DND-41 (cell line): ENCODE measurements around the gene RPS16.
"Not testable (repeated sequence)": the region's sequence is repeated elsewhere in the genome, so short reads cannot be mapped to it uniquely, and the experiment has no call there.

Source experiments
- ATAC-seq: fragments of 200-7000 bp; cut with Tn5 transposase; 3 replicates; pipeline ENCODE4 v1.9.1; 2021; ENCODE audit warnings: low read depth; ENCODE audit not compliant: insufficient read depth
- DNase-seq: peaks from one replicate; pipeline ENCODE4 v3.0.0-alpha.2; 2020
- H2AFZ ChIP-seq: 2 replicates; pipeline ENCODE4 v1.6.0; 2012; ENCODE audit warnings: low read depth, low read length
- H3K27ac ChIP-seq: 2 replicates; pipeline ENCODE4 v1.5.1; 2012; ENCODE audit warnings: low read length, inconsistent platforms
- H3K27me3 ChIP-seq: fragments of 200-600 bp; sonication (generic); 2 replicates; pipeline ENCODE4 v1.6.0; 2012; ENCODE audit warnings: low read length, mild to moderate bottlenecking, inconsistent platforms; ENCODE audit not compliant: insufficient read depth, poor library complexity
- H3K36me3 ChIP-seq: 2 replicates; pipeline ENCODE4 v1.5.1; 2012; ENCODE audit warnings: low read length, inconsistent platforms; ENCODE audit not compliant: insufficient read depth
- H3K4me1 ChIP-seq: 2 replicates; pipeline ENCODE4 v1.5.1; 2012; ENCODE audit warnings: mild to moderate bottlenecking, low read length; ENCODE audit not compliant: insufficient read depth
- H3K4me2 ChIP-seq: 2 replicates; pipeline ENCODE4 v1.6.0; 2012; ENCODE audit warnings: mild to moderate bottlenecking, moderate library complexity, low read length, inconsistent platforms; ENCODE audit not compliant: insufficient read depth
- H3K4me3 ChIP-seq, 2 experiments: fragments of 200-600 bp in 1 of 2; shearing (Covaris generic) in 1 of 2; 2 replicates each; pipeline ENCODE4 v1.5.1; 2012 to 2016; ENCODE audit warnings: inconsistent platforms in 2 of 2, low read length in 2 of 2, mild to moderate bottlenecking in 2 of 2, low read depth in 1 of 2, moderate library complexity in 1 of 2
- H3K79me2 ChIP-seq: 2 replicates; pipeline ENCODE4 v1.6.0; 2012; ENCODE audit warnings: low read length, inconsistent platforms; ENCODE audit not compliant: insufficient read depth
- H3K9ac ChIP-seq: 2 replicates; pipeline ENCODE4 v1.6.0; 2012; ENCODE audit warnings: low read depth, mild to moderate bottlenecking, inconsistent platforms, low read length, moderate library complexity
- H3K9me3 ChIP-seq: 2 replicates; pipeline ENCODE4 v1.5.1; 2012; ENCODE audit warnings: low read length, moderate library complexity, mild to moderate bottlenecking, inconsistent platforms; ENCODE audit not compliant: insufficient read depth, severe bottlenecking
- H4K20me1 ChIP-seq: 2 replicates; pipeline ENCODE4 v1.6.0; 2012; ENCODE audit warnings: low read length; ENCODE audit not compliant: insufficient read depth
- EZH2 ChIP-seq: IDR thresholded peaks from 3 replicates; pipeline ENCODE4 v1.6.1; 2012; ENCODE audit warnings: borderline replicate concordance, low read depth, mild to moderate bottlenecking, moderate library complexity, low read length, inconsistent platforms; ENCODE audit not compliant: severe bottlenecking
- TF ChIP-seq, protein P1 (sequence below): IDR thresholded peaks from 2 replicates; pipeline ENCODE4 v1.5.1; 2012; ENCODE audit warnings: borderline replicate concordance, low read length, moderate library complexity, mild to moderate bottlenecking; ENCODE audit not compliant: poor library complexity, severe bottlenecking; ENCODE audit errors: extremely low read depth

Gene RPS16

DNA sequence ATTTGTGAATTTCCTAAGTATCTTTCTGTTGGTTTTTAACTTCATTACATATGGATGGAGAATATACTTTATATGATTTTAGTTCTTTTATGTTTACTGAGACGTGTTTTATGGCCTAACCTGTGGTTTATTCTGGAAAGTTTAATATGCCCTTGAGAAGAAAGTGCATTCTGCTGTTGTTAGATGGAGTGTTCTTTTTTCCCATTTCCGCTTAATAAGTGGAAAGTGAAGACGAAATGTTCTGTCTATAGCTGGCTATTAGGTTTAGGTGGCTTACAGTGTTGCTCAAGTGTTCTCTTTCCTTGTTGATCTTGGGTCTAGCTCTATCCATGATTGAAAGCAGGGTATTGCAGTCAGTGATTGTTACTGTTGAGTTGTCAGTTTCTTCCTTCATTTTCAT, 27.7 kb upstream of the RPS16 start:
- DNase-seq: no peak
- ATAC-seq: no peak

GRCh38 chr19:39451257-39451656, 15.5 kb upstream of the RPS16 start:
- not testable (repeated sequence) for H2AFZ ChIP-seq, DNase-seq, H3K9me3 ChIP-seq, ATAC-seq, H3K27ac ChIP-seq, H3K27me3 ChIP-seq, H3K4me2 ChIP-seq, H3K4me3 ChIP-seq, H3K9ac ChIP-seq
- Histone ChIP-seq H3K36me3 (peaks cover 53% of the 10 kb centered on the region), H3K4me1 (peaks cover 24% of the 10 kb centered on the region), H4K20me1 (peaks cover 45% of the 10 kb centered on the region), H3K79me2 (peaks cover 81% of the 10 kb centered on the region)

More for the DNA sequence above, 27.7 kb upstream of the RPS16 start:
- Histone ChIP-seq H3K27me3 (no peaks in the 10 kb centered on the region), H4K20me1 (peaks cover 6% of the 10 kb centered on the region; the same call in 1 of the 2 replicates), H3K36me3 (peaks cover 82% of the 10 kb centered on the region), H3K9ac (no peak overlapping the region), H3K4me1 (no peaks in the 10 kb centered on the region), H3K4me3 (no peak overlapping the region), H3K79me2 (no peaks in the 10 kb centered on the region), H2AFZ (no peak overlapping the region), H3K9me3 (no peaks in the 10 kb centered on the region), H3K4me2 (no peak overlapping the region), H3K27ac (no peak overlapping the region)
- TF ChIP-seq, protein P1, sequence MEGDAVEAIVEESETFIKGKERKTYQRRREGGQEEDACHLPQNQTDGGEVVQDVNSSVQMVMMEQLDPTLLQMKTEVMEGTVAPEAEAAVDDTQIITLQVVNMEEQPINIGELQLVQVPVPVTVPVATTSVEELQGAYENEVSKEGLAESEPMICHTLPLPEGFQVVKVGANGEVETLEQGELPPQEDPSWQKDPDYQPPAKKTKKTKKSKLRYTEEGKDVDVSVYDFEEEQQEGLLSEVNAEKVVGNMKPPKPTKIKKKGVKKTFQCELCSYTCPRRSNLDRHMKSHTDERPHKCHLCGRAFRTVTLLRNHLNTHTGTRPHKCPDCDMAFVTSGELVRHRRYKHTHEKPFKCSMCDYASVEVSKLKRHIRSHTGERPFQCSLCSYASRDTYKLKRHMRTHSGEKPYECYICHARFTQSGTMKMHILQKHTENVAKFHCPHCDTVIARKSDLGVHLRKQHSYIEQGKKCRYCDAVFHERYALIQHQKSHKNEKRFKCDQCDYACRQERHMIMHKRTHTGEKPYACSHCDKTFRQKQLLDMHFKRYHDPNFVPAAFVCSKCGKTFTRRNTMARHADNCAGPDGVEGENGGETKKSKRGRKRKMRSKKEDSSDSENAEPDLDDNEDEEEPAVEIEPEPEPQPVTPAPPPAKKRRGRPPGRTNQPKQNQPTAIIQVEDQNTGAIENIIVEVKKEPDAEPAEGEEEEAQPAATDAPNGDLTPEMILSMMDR: no peak
- TF ChIP-seq EZH2: no peak

GRCh38 chr19:39449116-39449797, 13.5 kb upstream of the RPS16 start:
- H3K4me2 ChIP-seq: peak overlapping the region; percentile 0; the same call in 1 of the 2 replicates
- DNase-seq (no peak), ATAC-seq (no peak)
- H3K36me3 ChIP-seq: peaks cover 45% of the 10 kb centered on the region
- H3K27ac ChIP-seq: no peak overlapping the region
- H3K79me2 ChIP-seq: peaks cover 92% of the 10 kb centered on the region
- peaks cover 41% of the 10 kb centered on the region for H4K20me1 ChIP-seq
- no peak for TF ChIP-seq EZH2
- TF ChIP-seq, protein P1: no peak
- H3K4me3 ChIP-seq: no peak overlapping the region
- H3K4me1 ChIP-seq: peaks cover 31% of the 10 kb centered on the region
- no peaks in the 10 kb centered on the region for H3K9me3 ChIP-seq
- no peak overlapping the region for H2AFZ ChIP-seq
- H3K9ac ChIP-seq: no peak overlapping the region
- no peaks in the 10 kb centered on the region for H3K27me3 ChIP-seq

- Histone ChIP-seq H3K27ac (0 out of 2 replicates have a peak overlapping the region, but pooled peaks have one; percentile 16), H3K79me2 (peaks cover 89% of the 10 kb centered on the region), H3K4me1 (peaks cover 38% of the 10 kb centered on the region), H3K9me3 (no peaks in the 10 kb centered on the region), H2AFZ (no peak overlapping the region), H4K20me1 (peaks cover 40% of the 10 kb centered on the region), H3K9ac (peak overlapping the region; percentile 10; the same call in 1 of the 2 replicates), H3K4me2 (peak overlapping the region; percentile 67), H3K27me3 (no peaks in the 10 kb centered on the region), H3K4me3 (no peak overlapping the region; a peak in 1 of 4 replicates), H3K36me3 (peaks cover 43% of the 10 kb centered on the region)
- no peak for DNase-seq
- ATAC-seq: no peak
- TF ChIP-seq, protein P1: no peak
- no peak for TF ChIP-seq EZH2
Measured at GRCh38 chr19:39448271-39448670, 12.5 kb upstream of the RPS16 start.
